Measurements from ENCODE around the gene CACNG3.

The CACNG3 gene

DNA sequence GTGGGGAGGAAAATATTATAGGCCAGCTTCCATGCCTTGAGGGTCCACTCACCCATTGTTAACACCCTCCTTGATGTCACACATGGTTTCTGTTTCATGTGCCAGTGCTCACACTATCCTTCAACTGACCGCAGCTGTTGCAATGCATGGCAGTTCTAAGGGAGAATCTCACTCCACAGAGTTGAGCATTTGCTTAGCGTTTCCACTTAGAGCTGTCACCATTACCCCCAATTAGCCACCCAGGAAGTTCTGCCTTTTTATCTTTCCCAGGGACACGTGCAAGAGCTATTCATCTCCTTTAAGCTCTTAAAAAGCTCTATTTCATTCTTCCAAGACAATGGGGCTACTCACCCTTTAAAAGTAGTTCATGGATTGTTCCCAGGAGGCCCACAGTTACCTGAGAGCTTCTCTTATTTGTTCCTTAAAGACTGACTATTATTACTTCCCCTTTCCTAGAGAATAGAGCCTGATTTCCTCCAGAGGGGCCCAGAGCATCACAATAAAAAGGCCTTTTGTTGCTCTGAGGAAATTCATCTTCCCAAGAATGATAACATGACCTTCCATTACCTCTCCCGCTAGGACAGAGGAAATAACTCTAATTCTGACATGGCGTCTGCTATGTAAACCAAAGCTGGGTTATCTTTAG lies 126.8 kb downstream of the CACNG3 start:
- TF ChIP-seq, protein P1, sequence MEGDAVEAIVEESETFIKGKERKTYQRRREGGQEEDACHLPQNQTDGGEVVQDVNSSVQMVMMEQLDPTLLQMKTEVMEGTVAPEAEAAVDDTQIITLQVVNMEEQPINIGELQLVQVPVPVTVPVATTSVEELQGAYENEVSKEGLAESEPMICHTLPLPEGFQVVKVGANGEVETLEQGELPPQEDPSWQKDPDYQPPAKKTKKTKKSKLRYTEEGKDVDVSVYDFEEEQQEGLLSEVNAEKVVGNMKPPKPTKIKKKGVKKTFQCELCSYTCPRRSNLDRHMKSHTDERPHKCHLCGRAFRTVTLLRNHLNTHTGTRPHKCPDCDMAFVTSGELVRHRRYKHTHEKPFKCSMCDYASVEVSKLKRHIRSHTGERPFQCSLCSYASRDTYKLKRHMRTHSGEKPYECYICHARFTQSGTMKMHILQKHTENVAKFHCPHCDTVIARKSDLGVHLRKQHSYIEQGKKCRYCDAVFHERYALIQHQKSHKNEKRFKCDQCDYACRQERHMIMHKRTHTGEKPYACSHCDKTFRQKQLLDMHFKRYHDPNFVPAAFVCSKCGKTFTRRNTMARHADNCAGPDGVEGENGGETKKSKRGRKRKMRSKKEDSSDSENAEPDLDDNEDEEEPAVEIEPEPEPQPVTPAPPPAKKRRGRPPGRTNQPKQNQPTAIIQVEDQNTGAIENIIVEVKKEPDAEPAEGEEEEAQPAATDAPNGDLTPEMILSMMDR (IDR thresholded peaks at IDR 0.05; ENCODE audit: insufficient read depth, low read depth, low read length, missing control alignments): no peak
- DNase-seq (ENCODE audit: low read depth): no peak
- no peak overlapping the region for H3K4me3 ChIP-seq (ENCODE audit: low read length)

DNA sequence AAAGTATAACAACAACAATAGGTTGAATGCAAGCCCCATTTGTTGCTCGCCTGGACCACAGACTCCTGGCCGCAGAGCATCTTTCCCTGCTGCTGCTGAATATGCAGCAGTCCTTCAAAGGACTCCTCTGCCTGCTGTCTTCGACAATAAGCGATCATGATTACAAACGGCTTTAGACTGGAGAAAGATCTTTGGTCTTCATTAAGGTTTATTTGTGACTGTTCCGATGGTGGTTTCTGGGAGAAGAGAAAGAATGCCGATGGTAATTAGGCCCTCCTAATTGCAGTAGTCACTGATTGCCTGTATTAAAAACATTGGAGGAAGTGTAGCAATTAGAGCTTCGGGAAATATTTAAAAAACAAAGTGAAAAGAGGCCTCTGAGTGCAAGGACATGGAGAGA lies 138.2 kb downstream of the CACNG3 start:
- TF ChIP-seq, protein P1 (IDR thresholded peaks at IDR 0.05; ENCODE audit: insufficient read depth, low read depth, low read length, missing control alignments): no peak
- H3K4me3 ChIP-seq (ENCODE audit: low read length): no peak overlapping the region
- DNase-seq (ENCODE audit: low read depth): no peak

DNA sequence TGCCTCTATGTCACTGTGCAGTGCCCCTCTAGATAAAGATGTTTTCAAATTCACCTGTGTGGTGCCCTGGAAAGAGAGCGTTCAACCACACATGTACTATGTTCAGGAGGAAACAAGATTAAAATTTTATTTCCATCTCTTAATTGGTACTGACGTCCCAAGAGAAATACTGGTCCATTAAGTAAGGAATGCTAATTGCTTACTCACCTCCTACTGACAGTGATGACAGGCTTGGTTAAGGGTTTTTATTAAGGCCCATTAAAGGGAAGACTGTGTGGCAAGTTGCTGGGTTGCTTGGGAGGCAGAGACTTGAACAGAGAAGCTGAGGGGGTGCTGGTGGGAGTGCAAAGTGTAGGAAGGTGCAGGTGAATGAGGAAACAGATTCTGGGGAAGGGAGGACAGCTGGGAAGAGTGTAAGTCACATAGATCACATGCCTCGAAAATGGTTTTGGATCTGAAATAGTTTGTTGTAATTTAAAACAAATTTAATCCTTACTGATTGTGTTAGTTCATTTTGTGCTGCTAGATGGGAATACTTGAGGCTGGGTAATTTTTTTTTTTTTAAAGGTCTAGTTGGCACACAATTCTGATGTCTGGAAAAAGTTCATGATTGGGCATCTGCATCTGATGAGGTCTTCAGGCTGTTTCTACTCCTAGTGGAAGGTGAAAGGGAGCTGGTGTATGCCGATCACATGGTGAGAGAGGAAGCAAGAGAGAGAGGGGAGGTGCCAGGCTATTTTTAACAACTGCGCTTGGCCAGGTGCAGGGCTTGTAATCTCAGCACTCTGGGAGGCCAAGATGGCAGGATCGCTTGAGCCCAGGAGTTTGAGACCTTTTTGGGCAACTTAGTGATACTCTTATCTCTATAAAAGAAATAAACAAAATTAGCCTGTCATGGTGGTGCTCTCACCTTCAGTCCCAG lies 140.5 kb downstream of the CACNG3 start:
- TF ChIP-seq, protein P1 (IDR thresholded peaks at IDR 0.05; ENCODE audit: insufficient read depth, low read depth, low read length, missing control alignments): no peak
- no peak overlapping the region for H3K4me3 ChIP-seq (ENCODE audit: low read length)
- no peak for DNase-seq (ENCODE audit: low read depth)

DNA sequence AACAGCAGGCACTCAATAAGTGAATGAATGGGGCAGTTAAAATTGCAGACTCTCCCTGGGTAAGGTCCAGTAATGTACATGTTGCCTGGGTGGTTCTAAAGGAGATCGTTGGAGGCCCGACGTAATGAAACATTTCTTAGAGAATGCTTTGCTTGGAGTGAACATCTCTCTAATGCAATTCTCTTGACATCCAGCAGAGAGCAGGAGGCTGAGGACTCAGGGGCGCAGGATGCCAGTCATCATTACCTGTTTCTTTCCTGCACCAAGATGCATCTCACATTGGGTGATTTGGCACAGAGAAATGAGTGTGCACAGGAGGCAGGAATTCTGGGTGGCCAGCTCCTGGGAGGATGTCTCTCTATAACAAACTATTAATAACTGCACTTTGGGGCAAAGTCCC lies 152.9 kb downstream of the CACNG3 start:
- H3K4me3 ChIP-seq (ENCODE audit: low read length): no peak overlapping the region
- TF ChIP-seq, protein P1 (IDR thresholded peaks at IDR 0.05; ENCODE audit: insufficient read depth, low read depth, low read length, missing control alignments): no peak
- no peak for DNase-seq (ENCODE audit: low read depth)
